GM11168 (cell line): ENCODE measurements around the gene MYL2.

ENCODE experiments used
- in situ Hi-C: fragments of 300-500 bp; cut with MboI; formaldehyde crosslinking; loops from one replicate; pipeline ENCODE4 v1.12.0; 2022; ENCODE audit warnings: low sequenced_read_pairs; ENCODE audit not compliant: unreplicated experiment

MYL2 gene

DNA sequence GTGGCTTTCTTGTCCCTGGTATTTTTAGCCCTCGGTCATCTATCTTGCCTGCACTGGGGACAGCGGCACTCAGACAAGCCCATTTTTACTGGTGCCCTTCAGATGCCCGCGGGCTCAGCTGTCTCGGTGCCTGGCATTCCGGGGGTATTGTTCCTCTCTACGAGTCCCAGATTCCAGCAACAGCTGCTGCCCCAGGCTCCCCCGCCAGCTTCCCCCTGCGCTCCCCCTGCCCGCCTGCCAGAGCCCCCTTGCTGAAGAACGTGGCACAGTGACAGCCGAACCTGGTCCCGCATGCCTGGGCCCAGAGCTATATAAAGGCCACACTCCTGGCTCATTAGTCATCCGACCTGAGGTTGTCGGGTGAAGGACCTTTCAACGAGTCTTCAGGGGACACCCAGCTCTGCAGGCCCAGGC lies 10.9 kb upstream of the MYL2 start:
- in situ Hi-C loops: loop anchor here (25.0 kb wide), 1 partner anchor 356 kb away; no protein-coding TSS in a partner anchor

DNA sequence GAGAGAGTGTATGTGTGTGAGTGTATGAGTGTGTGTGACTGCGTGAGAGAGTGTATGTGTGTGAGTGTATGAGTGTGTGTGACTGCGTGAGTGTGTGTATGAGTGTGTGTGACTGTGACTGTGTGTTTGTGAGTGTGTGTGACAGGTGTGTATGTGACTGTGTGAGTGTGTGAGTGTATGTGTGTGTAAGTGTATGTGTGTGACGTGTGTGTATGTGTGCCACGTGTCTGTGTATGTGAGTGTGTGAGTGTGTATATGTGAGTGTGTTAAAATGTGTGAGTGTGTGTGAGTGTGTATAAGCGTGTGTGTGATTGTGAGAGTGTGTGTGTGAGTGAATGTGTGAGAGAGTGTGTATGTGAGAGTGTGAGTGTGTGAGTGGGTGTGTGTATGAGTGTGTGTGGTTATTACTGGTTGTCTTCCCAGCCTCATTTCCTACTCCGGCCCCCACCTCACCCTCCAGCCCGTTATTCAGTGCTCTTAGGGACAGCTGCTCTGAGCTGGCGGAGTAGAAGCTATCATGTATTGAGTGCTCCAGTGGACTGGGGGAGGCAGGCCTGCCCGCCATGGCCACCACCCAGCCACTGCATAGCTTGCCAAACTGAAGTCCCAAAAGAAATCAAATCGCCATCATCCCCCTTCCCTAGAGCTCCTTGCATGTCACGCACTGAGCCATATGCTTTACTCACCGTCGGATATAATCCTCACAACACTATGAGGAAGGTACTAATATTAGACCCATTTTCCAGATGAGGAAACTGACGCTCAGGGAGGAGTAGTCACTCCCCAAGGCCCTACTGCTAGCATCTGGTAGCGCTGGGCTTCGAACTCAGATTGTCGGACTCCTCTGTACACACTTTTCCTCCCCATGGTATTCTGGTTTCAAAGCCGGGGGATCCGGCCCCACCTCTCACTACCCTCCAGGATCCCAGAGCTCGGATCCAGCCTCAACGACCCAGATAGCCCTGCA lies 10.3 kb upstream of the MYL2 start:
- in situ Hi-C loops: loop anchor here (25.0 kb wide), 1 partner anchor 357 kb away; no protein-coding TSS in a partner anchor

DNA sequence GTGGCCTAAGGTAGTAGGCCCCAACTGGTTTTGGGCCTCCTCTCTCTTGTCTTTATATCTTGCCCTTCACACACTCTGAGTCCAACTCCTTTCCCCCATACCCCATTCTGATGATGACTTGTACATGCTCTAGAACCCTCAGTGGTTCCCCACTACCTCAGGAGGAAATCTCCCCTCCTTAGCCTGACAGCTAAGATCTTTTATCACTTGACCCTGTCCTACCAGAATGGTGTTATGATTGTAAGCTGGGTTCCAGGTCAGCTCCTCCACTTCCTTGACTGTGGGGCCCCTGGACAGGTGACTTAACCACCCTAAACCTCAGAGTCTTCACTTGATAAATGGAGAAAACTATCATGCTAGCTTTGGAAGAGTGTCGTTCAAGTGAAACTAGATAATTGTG lies 9.4 kb upstream of the MYL2 start:
- in situ Hi-C loops: loop anchor here (25.0 kb wide), 1 partner anchor 357 kb away; no protein-coding TSS in a partner anchor

DNA sequence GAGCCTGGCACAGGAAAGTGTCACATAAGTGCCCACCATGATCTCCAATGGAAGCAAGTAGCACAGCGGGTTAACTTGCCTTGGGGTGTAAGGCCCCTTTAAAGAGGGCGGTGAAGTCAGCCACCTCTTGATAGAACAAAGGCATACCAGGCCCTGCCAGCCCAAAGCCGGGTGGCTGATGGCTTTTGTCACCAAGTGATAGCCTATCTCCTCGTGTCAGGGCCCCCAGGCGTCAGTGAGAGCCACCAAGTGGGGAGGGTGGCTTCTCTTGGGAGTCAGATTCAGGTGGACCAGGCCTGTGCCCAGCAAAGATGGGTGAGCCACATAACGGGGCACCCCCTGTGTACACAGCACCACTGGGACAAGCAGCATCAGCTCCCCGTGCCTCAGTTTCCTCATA lies 8.3 kb upstream of the MYL2 start:
- in situ Hi-C loops: loop anchor here (25.0 kb wide), 1 partner anchor 359 kb away; no protein-coding TSS in a partner anchor

DNA sequence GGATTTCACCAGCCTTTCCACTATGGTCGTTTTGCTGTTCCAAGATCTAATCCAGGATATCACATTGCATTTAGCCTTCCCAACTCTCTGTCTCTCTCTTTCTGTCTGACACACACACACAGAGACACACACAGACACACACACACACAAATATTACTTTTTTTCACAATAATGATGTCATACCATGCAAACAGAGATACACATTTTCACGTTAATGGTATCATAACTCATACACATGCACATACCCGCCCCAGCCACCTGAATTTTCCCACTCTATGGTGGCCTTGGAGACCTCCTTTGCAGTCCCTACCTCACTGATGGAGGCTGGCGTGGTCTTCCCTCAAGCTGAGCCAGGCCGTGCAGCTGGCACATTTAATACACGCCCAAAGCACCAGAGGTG lies 7.2 kb upstream of the MYL2 start:
- in situ Hi-C loops: loop anchor here (25.0 kb wide), 1 partner anchor 360 kb away; no protein-coding TSS in a partner anchor

DNA sequence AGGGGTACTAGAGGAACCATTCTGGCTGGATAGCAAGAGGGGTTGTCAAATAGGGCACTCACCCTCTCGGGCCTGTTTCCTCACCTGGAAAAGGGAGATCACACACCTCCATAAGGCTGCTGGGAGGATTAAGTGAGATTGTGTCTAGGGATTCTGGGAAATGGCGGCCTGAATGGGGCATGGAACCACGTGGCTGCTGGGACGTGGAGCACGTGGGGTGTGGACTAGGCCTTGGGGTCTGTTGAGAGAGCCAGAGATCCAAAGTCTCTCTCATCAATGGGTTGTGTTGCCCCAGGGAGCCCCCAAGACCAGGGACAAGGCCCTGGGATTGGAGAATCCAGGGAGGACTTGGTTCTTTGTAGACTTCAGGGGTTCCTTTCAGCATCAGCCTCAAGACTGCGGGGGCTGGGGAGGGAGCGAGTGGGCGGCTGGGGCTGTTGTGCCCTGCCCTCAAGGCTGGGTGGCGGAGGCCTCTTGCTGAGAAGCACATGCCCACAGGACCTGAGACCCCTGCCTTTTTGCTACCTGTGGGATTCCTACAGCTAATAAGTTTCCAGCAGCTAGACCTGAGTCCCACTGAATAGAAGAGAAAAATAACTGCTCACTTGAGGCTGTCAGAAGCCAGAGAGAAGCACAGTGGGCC lies 3.4 kb upstream of the MYL2 start:
- in situ Hi-C loops: no loop called here

DNA sequence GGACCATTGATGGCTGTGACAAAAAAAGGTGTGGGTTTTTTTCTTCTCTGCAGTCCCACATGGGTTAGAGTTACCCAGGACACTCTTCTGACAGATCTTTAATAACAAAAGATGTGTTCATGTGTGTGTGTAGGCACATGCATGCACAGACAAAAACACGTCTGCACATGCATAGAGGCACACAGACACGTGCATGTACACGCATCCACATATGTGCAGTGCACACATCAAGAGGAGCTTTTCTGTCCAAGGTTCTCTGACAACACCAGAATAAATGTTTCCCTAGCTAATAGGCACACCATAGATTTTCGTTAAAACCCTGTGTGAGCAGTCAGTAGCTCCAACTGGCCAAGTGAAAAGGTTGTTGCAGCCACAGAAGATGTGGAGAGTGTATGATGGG lies 2.8 kb upstream of the MYL2 start:
- in situ Hi-C loops: no loop called here

DNA sequence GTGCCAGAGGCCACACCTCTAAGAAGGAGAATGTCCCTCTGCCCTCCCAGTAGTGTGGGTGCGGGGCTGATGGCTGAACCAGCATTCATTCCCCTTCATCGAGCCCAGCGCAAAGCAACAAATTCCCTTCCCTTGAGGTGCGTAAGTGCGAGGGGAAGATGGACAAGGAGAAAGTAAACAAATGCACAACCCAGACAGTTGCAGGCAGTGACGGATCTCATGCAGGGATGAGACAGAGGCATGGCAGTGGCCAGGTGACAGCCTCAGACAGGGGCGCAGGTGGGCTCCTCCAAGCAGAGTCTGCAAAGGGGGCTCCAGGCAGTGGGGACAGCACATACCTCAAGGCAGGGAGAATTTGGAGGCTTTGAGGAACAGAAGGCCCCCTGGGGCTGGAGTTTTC lies 2.3 kb upstream of the MYL2 start:
- in situ Hi-C loops: no loop called here

DNA sequence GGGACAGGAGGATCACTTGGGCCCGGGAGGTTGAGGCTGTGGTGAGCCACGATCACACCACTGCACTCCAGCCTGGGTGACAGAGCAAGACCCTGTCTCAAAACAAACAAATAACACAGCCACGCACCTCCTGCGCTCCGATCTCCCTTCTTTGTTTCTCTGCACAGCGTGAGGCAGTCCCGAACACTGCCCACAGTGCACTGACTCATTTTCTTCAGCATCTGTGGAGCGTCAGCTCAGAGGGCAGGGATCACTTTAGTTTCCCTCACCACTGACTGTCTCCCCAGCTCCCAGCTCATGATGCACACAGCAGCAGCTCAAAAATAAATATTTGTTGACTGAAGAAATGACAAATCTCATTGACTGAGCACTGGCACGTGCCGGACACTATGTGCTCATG lies 883 bp upstream of the MYL2 start:
- in situ Hi-C loops: no loop called here

DNA sequence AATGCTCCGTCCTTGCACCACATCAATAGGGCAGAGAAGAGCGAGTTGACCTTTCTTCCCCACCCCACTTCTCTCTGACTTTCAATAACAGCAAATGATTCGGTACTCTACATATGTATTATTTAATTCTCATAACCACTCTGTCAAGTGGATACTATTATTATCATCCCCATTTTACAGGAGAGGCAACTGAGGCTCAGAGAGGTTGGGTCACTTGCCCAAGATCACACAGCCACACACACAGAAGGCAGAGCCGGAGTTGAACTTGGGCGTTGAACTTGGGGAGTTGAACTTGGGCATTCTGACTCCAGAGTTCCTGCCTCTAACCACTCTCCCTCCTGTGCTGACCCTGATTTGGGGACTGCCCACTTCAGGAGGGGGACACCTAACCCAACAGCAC lies 659 bp downstream of the MYL2 start:
- in situ Hi-C loops: no loop called here

DNA sequence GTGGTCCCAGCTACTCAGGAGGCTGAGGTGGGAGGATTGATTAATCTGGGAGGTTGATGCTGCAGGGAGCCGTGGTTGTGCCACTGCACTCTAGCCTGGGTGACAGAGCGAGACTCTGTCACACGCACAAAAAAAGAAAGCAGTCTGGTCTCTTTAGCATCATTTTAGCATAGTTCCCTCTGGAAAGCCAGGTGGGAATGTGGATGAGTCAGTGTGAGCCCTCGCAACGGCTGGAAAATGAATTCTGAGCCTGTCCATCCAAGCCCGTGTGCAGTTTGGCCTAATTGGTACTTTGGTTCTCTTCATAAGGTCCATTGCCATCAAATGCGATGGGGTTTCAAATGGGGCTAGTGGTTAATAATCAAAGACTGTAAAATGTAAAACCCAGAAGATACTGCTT lies 2.4 kb downstream of the MYL2 start:
- in situ Hi-C loops: no loop called here

DNA sequence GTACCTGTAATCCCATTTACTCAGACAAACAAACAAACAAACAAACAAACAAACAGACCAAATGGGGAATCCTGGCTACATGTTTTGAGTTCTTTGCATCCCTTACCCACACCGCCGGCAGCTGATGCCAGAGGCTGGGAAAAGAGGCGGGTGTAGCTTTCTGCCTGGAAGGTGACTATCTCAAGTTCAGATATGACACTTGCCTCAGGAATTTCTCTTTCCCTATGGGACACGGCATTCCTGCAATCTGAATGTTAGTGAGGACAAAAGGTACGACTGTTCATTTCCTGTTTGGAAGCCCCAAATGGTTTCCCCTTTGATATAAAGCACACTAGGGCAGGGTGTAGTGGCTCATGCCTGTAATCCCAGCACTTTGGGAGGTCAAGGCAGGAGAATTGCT lies 2.9 kb downstream of the MYL2 start:
- in situ Hi-C loops: no loop called here

DNA sequence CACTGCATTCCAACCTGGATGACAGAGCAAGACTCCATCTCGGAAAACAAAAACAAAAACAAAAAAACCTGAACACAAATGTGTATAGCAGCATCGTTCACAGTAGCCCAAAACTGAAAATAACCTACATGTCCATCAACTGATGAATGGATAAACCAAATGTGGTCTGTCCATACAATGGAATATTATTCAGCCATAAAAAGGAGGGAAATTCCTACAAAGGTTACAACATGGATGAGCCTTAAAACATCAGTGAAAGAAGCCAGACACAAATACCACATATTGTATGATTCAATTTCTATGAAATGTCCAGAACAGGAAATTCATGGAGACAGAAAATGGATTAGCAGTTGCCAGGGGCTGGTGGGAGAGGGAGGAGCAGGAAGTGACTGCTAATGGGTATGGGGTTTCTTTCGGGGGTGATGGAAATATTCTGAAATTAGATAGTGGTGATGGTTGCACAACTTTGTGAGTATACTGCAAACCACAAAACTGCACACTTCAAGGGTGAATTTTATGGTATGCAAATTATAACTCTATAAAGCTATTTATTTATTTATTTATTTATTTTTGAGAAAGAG lies 4.0 kb downstream of the MYL2 start:
- in situ Hi-C loops: no loop called here

DNA sequence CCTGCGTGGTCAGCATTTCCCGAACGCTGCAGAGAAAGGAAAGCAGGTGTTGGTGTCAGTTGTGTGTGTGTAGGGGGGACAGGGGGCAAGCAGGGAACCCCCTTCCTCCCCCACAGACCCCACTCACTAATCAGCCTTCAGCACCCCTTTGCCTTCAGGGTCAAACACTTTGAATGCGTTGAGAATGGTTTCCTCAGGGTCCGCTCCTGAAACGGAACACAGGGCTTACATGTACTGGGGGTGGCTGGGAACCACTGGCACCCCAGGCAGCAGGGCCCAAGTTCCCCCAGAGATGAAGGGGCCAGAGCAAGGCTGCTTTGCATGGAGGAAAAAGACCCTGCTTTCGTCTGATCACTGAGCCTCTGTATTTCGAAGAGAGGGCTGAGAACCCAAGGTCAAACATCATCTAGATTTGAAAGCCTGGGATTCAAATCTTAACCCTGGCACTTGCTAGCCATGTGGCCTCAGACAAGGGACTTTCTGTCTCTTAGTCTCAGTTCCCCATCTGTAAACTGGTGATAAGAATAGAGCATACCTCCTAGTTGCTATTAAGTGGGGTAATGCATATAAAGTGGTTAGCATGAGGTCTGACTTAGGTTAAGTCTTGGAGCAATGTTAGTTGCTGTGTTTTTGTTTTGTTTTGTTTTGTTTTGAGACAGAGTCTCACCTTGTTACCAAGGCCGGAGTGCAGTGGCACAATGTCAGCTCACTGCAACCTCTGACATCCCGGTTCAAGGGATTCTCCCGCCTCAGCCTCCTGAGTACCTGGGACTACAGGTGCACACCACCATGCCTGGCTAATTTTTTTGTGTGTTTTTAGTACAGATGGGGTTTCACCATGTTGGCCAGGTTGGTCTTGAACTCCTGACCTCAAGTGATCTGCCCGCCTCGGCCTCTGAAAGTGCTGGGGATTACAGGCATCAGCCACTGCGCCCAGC lies 7.0 kb downstream of the MYL2 start:
- in situ Hi-C loops: no loop called here

DNA sequence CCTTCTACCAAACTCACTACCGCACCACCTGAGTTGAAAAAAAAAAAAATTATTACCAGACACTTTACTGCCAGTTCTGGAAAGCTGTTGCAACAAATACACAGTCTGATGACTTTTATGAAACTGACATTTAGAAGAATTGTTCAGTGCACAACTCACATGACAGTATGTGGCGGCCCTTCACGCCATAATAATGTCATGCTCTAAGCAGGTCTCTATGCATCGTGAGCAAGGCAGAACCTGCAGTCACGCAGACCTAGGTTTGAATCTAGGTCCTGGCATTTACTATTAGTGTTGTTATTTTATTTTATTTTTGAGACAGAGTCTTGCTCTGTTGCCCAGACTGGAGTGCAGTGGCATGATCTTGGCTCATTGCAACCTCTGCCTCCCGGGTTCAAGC lies 8.1 kb downstream of the MYL2 start:
- in situ Hi-C loops: no loop called here

DNA sequence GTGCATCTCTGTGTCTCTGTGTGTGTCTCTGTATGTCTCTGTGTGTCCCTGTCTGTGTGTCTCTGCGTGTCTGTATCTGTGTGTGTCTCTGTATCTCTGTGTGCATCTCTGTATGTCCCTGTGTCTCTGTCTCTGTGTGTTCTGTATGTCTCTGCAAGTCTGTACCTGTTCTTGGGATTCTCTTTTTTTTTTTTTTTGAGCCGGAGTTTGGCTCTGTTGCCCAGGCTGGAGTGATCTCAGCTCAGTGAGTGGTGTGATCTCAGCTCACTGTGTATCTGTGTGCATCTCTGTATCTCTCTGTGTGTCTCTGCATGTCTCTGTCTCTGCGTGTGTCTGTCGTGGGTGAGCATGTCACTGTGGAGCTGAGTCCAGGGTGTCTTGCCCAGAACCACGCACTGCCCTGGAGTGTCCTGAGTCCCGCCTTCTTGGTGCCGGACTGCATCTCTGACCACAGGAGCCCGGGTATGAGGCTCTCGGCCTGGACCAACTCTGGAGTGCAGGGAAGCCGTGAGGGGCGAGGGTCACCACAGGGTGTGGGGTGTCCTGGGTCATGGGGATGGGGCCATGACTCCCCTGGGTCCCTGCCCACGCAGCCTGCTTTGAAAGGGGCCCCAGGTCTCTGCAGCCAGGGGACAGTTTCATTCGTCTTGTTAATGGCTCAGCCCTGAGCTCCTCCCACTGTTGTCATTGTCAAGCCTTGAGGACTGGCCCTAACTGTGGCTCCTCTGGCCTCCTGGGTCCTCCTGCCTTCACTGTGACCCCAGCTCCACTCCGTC lies 11.8 kb downstream of the MYL2 start:
- in situ Hi-C loops: no loop called here

DNA sequence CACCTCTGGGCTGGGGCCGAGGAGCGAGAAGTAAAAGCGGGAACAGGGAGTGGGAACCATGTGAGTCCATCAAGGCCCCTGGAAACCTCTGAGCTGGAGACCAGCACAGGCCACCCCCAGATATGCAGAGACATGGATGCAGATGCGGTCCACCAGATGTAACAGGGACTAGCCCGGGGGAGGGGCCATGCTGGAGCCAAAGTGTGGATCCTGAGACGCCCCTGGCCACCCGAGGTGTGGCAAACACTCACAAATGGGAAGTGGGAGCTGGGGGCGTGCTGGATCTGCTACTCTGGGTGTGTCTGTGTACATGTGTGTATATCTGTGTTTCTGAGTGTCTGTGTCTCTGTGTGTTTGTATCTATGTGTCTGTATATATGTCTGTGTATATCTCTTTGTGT lies 12.8 kb downstream of the MYL2 start:
- in situ Hi-C loops: no loop called here

DNA sequence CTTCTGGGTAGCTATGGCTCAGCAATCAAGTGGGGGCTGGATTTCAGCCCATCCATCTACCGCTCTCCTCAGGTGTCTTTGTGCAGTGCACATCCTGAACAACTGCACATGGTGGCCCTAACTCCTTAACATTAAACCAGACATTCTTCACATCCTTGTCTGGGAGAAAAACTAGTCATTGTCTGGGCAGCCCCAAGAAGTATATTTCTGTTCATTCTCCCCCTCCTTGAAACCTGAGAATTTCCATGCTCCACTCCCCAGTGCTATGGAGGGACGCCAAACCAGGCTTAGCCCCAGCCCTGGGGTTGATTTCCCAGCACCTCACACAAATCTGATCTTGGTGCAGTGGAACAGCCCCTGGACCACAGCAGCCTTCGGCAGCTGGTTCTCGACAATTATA lies 13.4 kb downstream of the MYL2 start:
- in situ Hi-C loops: no loop called here

DNA sequence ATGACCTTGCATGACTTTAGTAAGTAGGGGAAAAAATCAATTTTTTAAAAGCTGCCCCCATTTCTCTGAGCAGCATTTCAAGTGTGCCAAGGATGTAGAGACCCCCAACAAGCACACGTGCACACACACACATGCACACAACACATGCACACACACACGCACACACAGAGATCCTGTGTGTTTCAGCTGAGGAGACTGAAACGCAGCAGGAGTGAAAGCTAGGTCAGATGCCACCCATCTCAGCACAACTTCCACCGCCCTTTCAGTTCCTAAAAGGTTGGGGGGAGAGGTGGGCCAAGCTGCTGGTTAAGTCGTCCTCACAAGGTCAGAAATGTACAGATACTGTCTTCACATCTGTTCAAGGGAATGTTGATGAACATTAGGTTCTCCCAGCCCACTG lies 13.9 kb downstream of the MYL2 start:
- in situ Hi-C loops: no loop called here
